ENCODE results near the gene OR5H1. TPM values are rescaled to one million over a fixed set of nuclear protein-coding genes. Genes with fewer than 3 reads are reported as not detected.

The OR5H1 gene
- total RNA-seq, 1 donor, result not detected

GRCh38 chr3:98182196-98182595 lies 51.7 kb downstream of the OR5H1 start:
- no peaks in the 10 kb centered on the region for H3K79me2 ChIP-seq (ENCODE audit: insufficient read depth, low read length)

GRCh38 chr3:98185180-98185579 lies 54.7 kb downstream of the OR5H1 start:
- Histone ChIP-seq H3K27me3 (ENCODE audit: insufficient read depth, low read length) (no peaks in the 10 kb centered on the region), H3K9me3 (ENCODE audit: low read depth, low read length) (no peaks in the 10 kb centered on the region), H3K27ac (ENCODE audit: low read depth, low read length) (no peak overlapping the region), H4K20me1 (ENCODE audit: insufficient read depth, low read length) (no peaks in the 10 kb centered on the region), H3K4me2 (ENCODE audit: insufficient read depth, low read length) (no peak overlapping the region), H3K4me1 (ENCODE audit: insufficient read depth, low read length) (no peaks in the 10 kb centered on the region), H3K79me2 (ENCODE audit: insufficient read depth, low read length) (no peaks in the 10 kb centered on the region), H2AFZ (ENCODE audit: low read length) (no peak overlapping the region), H3K36me3 (ENCODE audit: insufficient read depth, low read length) (no peaks in the 10 kb centered on the region), H3K4me3 (ENCODE audit: insufficient read depth, low read length) (no peak overlapping the region)
- DNase-seq (ENCODE audit: insufficient read length, low spot score, missing footprints), result no peak
- no peak for TF ChIP-seq CTCF (IDR thresholded peaks at IDR 0.05; ENCODE audit: extremely low read depth, low read depth, low read length)

More at GRCh38 chr3:98182196-98182595, 51.7 kb downstream of the OR5H1 start:
- Histone ChIP-seq H3K27me3 (ENCODE audit: insufficient read depth, low read length) (no peaks in the 10 kb centered on the region), H3K9me3 (ENCODE audit: low read depth, low read length) (no peaks in the 10 kb centered on the region), H2AFZ (ENCODE audit: low read length) (no peak overlapping the region), H3K27ac (ENCODE audit: low read depth, low read length) (no peak overlapping the region), H3K4me2 (ENCODE audit: insufficient read depth, low read length) (no peak overlapping the region), H3K4me3 (ENCODE audit: insufficient read depth, low read length) (no peak overlapping the region), H4K20me1 (ENCODE audit: insufficient read depth, low read length) (no peaks in the 10 kb centered on the region), H3K36me3 (ENCODE audit: insufficient read depth, low read length) (no peaks in the 10 kb centered on the region), H3K4me1 (ENCODE audit: insufficient read depth, low read length) (no peaks in the 10 kb centered on the region)
- no peak for TF ChIP-seq CTCF (IDR thresholded peaks at IDR 0.05; ENCODE audit: extremely low read depth, low read depth, low read length)
- no peak for DNase-seq (ENCODE audit: insufficient read length, low spot score, missing footprints)

Other genes starting within 250 kb of the OR5H1 start
- gene RIOX2, start 158.3 kb upstream of the OR5H1 start, total RNA-seq, result 27.1 and 28.0 TPM in 2 replicates
- not detected in 2 replicates for gene GABRR3, start 95.4 kb upstream of the OR5H1 start, total RNA-seq
- not detected in 2 replicates for gene OR5AC2, start 43.5 kb upstream of the OR5H1 start, total RNA-seq
- not detected in 2 replicates for gene OR5H14, start 16.8 kb downstream of the OR5H1 start, total RNA-seq
- gene OR5H15, start 36.0 kb downstream of the OR5H1 start, total RNA-seq, result not detected in 2 replicates
- gene OR5H6, start 133.5 kb downstream of the OR5H1 start, total RNA-seq, result not detected in 2 replicates
- not detected in 2 replicates for gene OR5H2, start 151.8 kb downstream of the OR5H1 start, total RNA-seq
- gene OR5K4, start 223.1 kb downstream of the OR5H1 start, total RNA-seq, result not detected in 2 replicates

Measured in osteoblast (primary cell).